ENCODE measurements around the gene TRPM3.

DNA sequence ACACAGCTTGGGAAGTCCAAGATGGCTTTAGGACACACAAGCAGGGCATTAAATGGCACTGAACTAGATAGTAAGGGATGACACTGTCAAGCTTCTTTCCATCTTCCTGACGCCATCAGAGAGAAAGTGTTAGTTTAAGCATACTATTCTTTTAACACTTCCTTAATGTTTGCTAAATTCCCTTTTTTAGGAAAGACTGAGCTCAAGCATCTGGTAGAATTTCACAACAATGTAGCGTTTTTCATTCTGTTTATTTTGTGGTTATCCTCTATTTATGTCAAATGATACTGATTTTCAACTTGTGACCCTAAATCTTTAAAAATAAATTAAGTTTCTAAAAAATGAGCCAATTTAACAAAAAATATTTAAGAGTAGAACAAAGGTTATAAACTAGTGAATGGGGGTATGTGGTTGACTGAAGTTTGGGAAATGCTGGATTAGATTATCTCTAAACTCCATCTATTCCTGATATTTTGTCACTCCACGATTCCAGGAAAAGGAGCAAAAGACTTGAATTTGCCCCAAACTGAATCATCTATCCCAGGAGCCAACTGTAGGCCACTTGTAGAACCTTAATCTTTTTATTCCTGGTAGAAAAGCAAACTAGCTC lies 559.5 kb downstream of the TRPM3 start:
- TF ChIP-seq, protein P1, sequence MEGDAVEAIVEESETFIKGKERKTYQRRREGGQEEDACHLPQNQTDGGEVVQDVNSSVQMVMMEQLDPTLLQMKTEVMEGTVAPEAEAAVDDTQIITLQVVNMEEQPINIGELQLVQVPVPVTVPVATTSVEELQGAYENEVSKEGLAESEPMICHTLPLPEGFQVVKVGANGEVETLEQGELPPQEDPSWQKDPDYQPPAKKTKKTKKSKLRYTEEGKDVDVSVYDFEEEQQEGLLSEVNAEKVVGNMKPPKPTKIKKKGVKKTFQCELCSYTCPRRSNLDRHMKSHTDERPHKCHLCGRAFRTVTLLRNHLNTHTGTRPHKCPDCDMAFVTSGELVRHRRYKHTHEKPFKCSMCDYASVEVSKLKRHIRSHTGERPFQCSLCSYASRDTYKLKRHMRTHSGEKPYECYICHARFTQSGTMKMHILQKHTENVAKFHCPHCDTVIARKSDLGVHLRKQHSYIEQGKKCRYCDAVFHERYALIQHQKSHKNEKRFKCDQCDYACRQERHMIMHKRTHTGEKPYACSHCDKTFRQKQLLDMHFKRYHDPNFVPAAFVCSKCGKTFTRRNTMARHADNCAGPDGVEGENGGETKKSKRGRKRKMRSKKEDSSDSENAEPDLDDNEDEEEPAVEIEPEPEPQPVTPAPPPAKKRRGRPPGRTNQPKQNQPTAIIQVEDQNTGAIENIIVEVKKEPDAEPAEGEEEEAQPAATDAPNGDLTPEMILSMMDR (IDR thresholded peaks at IDR 0.05 in 8 of 11, conservative IDR thresholded peaks at IDR 0.05 in 3 of 11), result no peak
- no peak for TF ChIP-seq POLR2AphosphoS5 (IDR thresholded peaks at IDR 0.05)

Measured in spleen (tissue), 7 donors.